PFSK-1 (cell line): ENCODE measurements around the gene ERN1.

Experiments used
- POLR2AphosphoS5 ChIP-seq: IDR thresholded peaks from 2 replicates; pipeline ENCODE4 v1.6.1; 2012; ENCODE audit warnings: low read depth, mild to moderate bottlenecking, control low read depth, low read length, moderate library complexity
- SIN3A ChIP-seq: IDR thresholded peaks from 2 replicates; pipeline ENCODE4 v1.6.1; 2012; ENCODE audit warnings: mild to moderate bottlenecking, low read length, moderate library complexity, borderline replicate concordance; ENCODE audit not compliant: insufficient read depth
- TAF1 ChIP-seq: IDR thresholded peaks from 2 replicates; pipeline ENCODE4 v1.6.1; 2012; ENCODE audit warnings: low read length, control low read depth, borderline replicate concordance; ENCODE audit not compliant: insufficient read depth
- TF ChIP-seq, protein P1 (sequence below), 2 experiments: IDR thresholded peaks; 2 replicates each; pipeline versions ENCODE4 v1.6.1 to v1.8.0; 2011 to 2012; ENCODE audit warnings: low read depth in 2 of 2, low read length in 2 of 2, control low read depth in 1 of 2, inconsistent platforms in 1 of 2, mild to moderate bottlenecking in 1 of 2, moderate library complexity in 1 of 2; ENCODE audit not compliant: insufficient read depth in 1 of 2

DNA sequence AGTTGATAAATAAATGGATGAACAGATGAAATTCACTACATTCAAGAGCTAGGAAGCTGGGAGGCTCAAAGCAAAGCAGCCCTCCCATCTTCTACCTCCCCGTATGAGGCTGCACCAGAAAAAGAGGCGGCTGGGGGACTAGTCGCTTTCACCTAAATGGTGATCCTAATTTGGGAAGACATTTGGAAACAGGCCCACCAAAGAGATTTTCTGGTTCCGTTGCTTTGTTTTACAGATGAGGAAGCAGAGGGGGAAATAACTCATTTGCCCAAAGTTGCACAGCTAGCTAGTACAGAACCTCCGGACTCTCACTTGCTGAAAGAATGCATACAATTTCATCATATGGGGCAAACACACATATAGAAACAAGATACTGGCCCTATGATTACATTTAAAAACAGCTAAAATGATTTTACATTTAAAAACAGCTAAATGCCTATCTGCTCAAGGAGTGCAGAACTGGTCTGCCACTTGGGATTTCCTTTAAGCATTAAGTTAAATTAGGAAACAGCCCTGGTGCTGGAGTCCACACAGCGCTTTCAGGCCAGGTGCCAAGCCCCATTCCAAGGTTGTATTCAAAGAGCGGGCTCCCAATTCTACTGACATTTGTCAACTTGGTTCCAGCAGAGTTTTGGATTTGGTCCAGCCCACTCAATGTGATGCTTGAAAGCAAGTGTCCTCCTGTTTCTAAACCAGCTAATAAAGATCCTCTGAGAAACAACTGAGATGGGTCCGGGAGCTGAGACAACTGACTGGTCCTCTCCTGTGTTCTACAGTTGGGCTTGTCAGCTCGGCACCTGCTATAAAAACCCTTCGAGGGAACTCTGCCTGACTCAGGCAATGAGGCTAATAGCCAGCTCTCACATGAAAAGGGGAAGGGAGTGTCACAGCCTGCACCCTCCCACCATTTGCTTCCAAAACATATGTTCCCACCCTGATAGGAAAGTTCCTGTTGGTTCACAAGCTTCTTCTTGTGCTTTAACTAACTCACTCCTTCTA lies 11.7 kb downstream of the ERN1 start:
- TF ChIP-seq, protein P1, sequence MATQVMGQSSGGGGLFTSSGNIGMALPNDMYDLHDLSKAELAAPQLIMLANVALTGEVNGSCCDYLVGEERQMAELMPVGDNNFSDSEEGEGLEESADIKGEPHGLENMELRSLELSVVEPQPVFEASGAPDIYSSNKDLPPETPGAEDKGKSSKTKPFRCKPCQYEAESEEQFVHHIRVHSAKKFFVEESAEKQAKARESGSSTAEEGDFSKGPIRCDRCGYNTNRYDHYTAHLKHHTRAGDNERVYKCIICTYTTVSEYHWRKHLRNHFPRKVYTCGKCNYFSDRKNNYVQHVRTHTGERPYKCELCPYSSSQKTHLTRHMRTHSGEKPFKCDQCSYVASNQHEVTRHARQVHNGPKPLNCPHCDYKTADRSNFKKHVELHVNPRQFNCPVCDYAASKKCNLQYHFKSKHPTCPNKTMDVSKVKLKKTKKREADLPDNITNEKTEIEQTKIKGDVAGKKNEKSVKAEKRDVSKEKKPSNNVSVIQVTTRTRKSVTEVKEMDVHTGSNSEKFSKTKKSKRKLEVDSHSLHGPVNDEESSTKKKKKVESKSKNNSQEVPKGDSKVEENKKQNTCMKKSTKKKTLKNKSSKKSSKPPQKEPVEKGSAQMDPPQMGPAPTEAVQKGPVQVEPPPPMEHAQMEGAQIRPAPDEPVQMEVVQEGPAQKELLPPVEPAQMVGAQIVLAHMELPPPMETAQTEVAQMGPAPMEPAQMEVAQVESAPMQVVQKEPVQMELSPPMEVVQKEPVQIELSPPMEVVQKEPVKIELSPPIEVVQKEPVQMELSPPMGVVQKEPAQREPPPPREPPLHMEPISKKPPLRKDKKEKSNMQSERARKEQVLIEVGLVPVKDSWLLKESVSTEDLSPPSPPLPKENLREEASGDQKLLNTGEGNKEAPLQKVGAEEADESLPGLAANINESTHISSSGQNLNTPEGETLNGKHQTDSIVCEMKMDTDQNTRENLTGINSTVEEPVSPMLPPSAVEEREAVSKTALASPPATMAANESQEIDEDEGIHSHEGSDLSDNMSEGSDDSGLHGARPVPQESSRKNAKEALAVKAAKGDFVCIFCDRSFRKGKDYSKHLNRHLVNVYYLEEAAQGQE (IDR thresholded peaks at IDR 0.05; ENCODE audit: insufficient read depth in 1 of 2, low read depth in 2 of 2, low read length in 2 of 2), result no peak
- no peak for TF ChIP-seq SIN3A
- no peak for TF ChIP-seq POLR2AphosphoS5
- no peak for TF ChIP-seq TAF1
